ENCODE data around the gene BRMS1. TPM values are rescaled to one million over a fixed set of nuclear protein-coding genes. Genes with fewer than 3 reads are reported as not detected.
"Not testable (repeated sequence)": the region's sequence is repeated elsewhere in the genome, so short reads cannot be mapped to it uniquely, and the experiment has no call there.

BRMS1 gene, protein sequence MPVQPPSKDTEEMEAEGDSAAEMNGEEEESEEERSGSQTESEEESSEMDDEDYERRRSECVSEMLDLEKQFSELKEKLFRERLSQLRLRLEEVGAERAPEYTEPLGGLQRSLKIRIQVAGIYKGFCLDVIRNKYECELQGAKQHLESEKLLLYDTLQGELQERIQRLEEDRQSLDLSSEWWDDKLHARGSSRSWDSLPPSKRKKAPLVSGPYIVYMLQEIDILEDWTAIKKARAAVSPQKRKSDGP
- total RNA-seq = 80.5 and 86.2 TPM in 2 replicates

GRCh38 chr11:66344550-66345315 is at the start of gene BRMS1:
BRMS1 (minus strand) TSS chr11:66345104; CDS start chr11:66342234, 2,870 bp downstream.
- peak; percentile 91 for DNase-seq (ENCODE audit: low read depth, low spot score)

DNA sequence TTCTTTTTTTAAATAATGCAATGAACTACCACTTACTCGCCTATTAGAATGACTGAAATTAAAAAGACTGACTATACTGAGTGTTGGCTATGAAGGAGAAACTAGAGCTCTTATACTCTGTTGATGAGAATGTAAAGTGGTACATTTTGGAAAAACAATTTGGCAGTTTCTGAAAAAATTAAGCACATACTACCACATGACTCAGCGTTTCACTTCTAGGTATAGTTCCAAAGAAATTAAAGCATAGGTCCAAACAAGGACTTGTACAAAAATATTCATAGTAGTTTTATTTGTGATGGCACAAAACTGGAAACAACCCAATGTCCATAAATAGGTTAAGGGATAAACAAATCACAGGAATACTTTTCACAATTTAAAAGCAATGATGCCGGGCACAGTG is 49.0 kb upstream of the BRMS1 start:
- no peak for DNase-seq (ENCODE audit: low read depth, low spot score)

DNA sequence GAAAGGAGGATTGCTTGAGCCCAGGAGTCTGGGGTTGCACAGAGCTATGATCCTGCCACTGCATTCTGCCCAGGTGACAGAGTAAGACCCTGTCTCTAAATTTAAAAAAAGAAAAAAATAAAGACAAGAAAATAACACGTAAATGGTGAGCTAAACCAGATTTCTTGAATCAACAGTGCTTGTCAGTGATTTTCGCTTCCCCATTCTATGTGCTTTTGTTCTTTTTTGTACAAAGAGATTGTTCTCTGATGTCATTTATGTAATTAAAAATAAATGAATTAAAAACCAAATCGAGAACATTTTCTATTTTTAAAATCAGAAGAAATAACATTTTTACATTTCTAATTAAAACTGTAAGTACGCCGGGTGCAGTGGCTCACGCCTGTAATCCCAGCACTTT is 46.4 kb upstream of the BRMS1 start:
- DNase-seq (ENCODE audit: low read depth, low spot score) = no peak

DNA sequence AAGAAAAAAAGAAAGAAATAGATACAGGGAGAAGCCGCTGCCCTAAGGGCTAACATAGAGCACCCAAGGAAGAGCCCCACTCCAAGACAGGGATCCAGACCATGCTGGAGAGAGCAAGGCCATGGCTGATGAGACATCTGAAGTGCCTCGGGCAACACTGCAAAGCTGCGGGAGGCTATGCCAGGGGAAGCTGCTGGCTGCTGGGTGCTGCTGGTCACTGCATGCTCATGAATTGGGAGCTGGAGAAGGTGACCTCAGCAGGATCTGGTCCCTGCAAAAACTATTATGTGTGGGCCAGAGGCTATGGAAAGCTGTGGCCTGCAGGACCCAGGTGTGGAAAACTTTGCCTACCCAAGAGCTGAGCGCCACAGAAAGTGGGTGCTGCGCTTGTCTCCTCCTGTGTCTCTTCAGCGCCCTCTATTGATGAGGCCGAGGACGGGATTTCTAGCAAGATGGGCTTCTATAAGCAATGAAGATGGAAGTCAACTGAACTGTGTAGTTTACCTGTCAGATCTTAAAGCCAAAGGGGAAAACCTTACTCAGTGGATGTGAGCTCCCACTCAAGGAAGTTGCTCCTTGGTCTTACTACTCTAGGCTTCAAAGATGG is 44.0 kb upstream of the BRMS1 start:
- DNase-seq (ENCODE audit: low read depth, low spot score) = no peak

DNA sequence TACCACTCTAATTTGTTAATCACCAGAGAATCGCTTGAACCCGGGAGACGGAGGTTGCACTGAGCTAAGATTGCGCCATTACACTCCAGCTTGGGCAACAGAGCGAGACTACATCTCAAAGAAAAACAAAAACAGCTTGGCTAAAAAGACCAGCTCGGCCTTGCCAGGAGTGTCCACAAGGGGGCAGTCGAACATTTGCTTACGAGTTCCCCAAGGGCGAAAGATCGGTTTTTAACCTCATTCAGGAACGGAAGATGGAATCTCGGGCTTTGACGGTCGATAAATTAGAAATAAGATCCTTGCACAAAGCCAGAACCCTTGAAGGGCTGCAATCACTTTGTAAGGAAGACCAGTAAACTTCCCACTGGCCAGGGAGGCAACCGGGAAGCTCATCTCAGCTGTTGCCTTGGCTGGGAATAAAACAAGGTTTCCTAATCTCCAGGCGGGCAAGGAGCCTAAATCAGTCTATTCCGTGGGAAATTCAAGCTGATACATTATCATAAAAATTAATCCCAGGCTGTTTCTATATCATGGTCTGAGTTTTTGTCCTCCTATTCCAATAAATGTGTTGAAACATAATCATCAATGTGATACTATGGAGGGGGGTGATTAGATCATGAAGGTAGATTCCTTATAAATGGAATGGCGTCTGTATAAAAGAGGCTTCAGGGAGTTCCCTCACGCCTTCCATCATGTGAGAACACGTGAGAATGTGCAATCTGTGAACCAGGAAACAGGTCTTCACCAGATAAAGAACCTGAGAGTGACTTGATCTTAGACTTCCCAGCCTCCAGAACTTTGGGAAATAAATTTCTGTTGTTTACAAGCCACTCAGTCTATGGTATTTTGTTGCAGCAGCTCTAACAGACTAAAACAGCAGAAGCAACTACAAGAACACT is 41.5 kb upstream of the BRMS1 start:
- DNase-seq (ENCODE audit: low read depth, low spot score) = no peak

GRCh38 chr11:66384316-66384715 is 39.4 kb upstream of the BRMS1 start:
- not testable (repeated sequence) for DNase-seq (ENCODE audit: low read depth, low spot score)

GRCh38 chr11:66380264-66380663 is 35.4 kb upstream of the BRMS1 start:
- DNase-seq (ENCODE audit: low read depth, low spot score) = not testable (repeated sequence)

GRCh38 chr11:66373690-66374287 is 28.9 kb upstream of the BRMS1 start:
- DNase-seq (ENCODE audit: low read depth, low spot score) = not testable (repeated sequence)

- no peak for DNase-seq (ENCODE audit: low read depth, low spot score)
Observed at GRCh38 chr11:66373265-66373664, 28.4 kb upstream of the BRMS1 start.

GRCh38 chr11:66371627-66372415 is 26.9 kb upstream of the BRMS1 start, which contains the start of gene SLC29A2:
SLC29A2 (minus strand) TSS chr11:66371760; CDS start chr11:66371591, 169 bp downstream.
- no peak for DNase-seq (ENCODE audit: low read depth, low spot score)

DNA sequence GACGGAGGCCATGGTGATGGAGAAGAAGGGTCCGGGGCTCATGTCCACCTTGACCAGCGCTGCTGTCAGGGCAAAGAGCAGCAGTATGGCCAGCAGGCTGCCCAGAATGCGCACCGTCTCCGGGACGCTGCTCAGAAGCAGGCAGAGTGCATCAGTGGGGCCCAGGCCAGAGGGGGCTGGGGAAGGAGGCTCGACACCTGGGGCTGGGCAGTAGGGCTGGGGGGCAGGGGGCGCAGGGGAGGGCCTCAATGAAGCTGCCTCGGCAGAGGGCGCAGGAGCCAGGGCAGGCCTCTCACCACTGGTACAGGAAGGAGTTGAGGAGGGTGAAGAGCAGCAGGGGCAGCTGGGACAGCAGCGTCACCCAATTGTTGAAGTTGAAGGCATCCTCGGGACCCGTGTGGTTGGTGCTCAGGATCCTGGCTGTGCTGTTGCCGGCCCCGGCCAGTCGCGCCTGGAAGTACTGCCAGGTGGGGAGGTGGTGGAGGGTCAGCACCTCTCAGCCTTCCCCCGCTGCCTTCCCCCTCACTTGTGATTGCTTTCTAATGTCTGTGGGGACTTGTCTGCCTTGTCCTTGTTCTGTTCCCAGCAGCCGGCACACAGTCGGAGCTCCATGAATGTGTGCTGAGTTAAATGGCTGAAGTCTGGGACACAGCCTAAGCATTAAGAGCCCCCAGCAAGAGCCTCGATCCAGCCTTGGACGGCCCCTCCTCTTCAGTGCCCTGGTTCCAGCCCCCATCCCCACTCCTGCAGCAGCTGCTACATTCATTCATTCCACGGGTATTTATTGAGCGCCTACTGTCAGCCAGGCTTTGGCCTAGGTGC is 24.4 kb upstream of the BRMS1 start:
- DNase-seq (ENCODE audit: low read depth, low spot score) = no peak

DNA sequence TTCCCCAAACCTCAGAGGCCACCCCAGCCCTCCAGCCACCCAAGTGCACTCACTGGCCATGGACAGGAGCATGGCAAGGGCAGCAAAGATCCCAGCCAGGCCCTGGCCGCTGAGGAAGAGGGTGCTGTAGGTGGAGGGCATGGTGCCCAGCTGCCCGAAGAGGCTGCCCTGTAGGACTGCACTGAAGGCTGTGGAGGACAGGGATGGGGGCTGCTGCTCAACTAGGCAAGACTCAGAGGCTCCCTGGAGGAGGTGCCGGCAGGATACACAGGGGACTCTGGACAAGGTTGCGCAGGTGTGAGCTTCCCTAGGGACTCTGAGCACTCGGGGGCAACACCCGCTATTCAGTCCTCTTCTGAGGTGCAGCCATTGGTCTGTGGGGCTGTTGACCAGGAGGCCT is 23.6 kb upstream of the BRMS1 start:
- DNase-seq (ENCODE audit: low read depth, low spot score) = no peak

DNA sequence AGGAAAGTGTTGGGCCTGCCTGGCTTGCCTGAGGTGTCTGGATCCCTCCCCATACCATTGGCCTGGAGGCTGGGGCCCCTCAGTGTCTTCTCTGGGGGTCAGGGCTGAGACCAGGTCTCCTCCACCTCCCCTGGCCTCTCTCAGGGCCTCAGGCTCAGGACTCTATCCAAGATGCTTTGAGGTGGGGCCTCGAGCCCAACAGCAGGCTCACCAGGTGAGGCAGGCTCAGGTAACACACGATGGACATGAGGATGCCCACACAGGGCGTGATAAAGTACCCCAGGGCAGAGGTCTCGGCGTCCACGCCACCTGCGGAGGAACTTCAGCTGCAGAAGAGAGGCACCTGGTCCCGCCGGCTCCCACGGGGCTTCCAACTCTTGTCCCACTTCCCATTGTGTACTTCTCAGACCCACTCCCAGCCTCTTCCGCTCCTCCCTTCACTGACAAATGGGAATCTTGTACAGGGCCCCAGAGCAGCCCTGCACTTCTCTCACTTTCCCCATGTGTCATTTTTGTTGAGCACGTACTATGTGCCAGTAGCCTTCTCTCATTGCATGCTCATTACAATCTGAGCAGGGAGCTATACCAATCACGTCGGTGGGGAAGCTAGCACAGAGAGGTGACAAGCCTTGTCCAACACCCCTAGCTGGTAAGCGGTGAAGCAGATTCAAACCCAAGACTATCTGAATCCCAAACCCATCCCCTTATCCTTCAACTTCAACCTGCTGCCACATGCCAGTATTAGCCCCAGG is 22.8 kb upstream of the BRMS1 start:
- no peak for DNase-seq (ENCODE audit: low read depth, low spot score)

DNA sequence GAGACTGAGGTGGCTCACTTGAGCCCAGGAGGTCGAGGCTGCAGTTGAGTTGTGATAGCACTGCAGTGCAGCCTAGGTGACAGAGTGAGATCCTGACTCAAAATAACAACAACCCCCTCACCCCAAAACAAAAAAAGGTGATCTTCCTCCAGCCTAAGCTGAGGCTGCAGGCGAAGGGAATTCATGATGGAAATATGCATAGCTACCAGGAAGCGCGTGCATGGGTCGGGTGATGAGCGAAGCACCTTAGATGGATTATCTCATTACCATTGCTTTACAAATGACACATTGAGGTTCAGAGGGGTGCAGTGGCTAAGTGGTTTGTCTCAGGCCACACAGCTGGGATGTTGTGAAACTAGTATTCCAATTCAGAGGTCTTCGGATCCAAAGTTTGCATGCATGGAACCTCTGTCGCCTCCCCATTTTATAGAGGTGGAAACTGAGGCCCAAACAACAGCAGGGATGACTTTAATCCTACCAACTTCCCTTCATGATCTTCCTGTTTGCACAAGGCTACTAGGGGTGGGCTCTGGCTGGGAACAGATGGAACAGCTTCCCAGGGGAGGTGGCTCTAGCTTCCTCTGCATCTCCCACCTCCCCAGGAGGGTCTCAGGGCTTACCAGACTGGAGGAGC is 22.1 kb upstream of the BRMS1 start:
- no peak for DNase-seq (ENCODE audit: low read depth, low spot score)

GRCh38 chr11:66365711-66366619 is 21.1 kb upstream of the BRMS1 start:
- no peak for DNase-seq (ENCODE audit: low read depth, low spot score)

DNA sequence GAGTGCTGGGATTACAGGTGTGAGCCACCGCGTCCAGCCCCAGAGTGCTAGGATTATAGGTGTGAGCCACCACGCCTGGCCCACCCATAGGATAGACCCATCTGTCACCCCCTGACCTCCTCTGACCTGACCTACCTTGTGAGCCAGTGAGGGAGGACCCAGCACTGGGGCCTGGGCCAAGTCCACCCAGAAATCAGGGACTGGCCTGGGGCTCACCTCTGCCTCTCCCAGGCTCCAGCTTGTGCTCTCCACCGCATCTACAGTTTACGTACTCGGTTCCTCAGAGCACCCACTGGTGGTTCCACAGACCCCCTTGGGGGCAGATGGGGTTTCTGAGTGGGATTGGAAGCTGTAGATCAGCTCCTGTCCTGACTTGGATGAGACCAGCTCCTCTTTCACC is 20.3 kb upstream of the BRMS1 start:
- DNase-seq (ENCODE audit: low read depth, low spot score) = no peak

All from pulmonary artery endothelial cell (primary cell).